Loucy (cell line): ENCODE measurements around the gene MTPN.

Source experiments
- H2AFZ ChIP-seq: fragments of 200-600 bp; sonication (generic); 2 replicates; pipeline ENCODE4 v1.6.0; 2016; ENCODE audit warnings: antibody characterized with exemption, mild to moderate bottlenecking, low read length, moderate library complexity
- H3F3A ChIP-seq: fragments of 200-600 bp; 2 replicates; pipeline ENCODE4 v1.6.0; 2016; ENCODE audit warnings: antibody characterized with exemption, low read depth, mild to moderate bottlenecking
- H3K27me3 ChIP-seq: fragments of 200-600 bp; sonication (generic); 2 replicates; pipeline ENCODE4 v1.6.1; 2014; ENCODE audit warnings: low read length, mild to moderate bottlenecking; ENCODE audit not compliant: insufficient read depth, poor library complexity, severe bottlenecking
- H3K36me3 ChIP-seq: fragments of 200-600 bp; sonication (generic); 2 replicates; pipeline ENCODE4 v1.6.1; 2016; ENCODE audit warnings: low read length; ENCODE audit not compliant: insufficient read depth
- H3K4me1 ChIP-seq: fragments of 200-600 bp; sonication (generic); 2 replicates; pipeline ENCODE4 v1.5.1; 2014; ENCODE audit warnings: low read length, mild to moderate bottlenecking; ENCODE audit not compliant: insufficient read depth, poor library complexity, severe bottlenecking
- H3K4me2 ChIP-seq: fragments of 200-600 bp; sonication (generic); 2 replicates; pipeline ENCODE4 v1.6.0; 2014; ENCODE audit warnings: antibody characterized with exemption, low read length, low read depth, mild to moderate bottlenecking; ENCODE audit not compliant: poor library complexity, severe bottlenecking
- H3K4me3 ChIP-seq: fragments of 200-600 bp; sonication (generic); 2 replicates; pipeline ENCODE4 v1.5.1; 2014; ENCODE audit warnings: low read length, mild to moderate bottlenecking, mixed read lengths; ENCODE audit not compliant: poor library complexity, severe bottlenecking
- H3K79me2 ChIP-seq: fragments of 200-600 bp; sonication (generic); 2 replicates; pipeline ENCODE4 v1.6.1; 2014; ENCODE audit warnings: low read length; ENCODE audit not compliant: insufficient read depth
- H3K9ac ChIP-seq: fragments of 200-600 bp; sonication (generic); 2 replicates; pipeline ENCODE4 v1.6.0; 2014; ENCODE audit warnings: mild to moderate bottlenecking, low read depth, low read length, moderate library complexity; ENCODE audit not compliant: poor library complexity, severe bottlenecking
- H3K9me2 ChIP-seq: fragments of 200-600 bp; sonication (generic); replicated peaks from 2 replicates; pipeline ENCODE4 v1.6.1; 2016; ENCODE audit warnings: low read depth, low read length, mixed read lengths
- H3K9me3 ChIP-seq: fragments of 200-600 bp; sonication (generic); 2 replicates; pipeline ENCODE4 v1.6.1; 2014; ENCODE audit warnings: mild to moderate bottlenecking, antibody characterized with exemption, low read length, low read depth; ENCODE audit not compliant: insufficient read depth
- H4K20me1 ChIP-seq: fragments of 200-600 bp; sonication (generic); 2 replicates; pipeline ENCODE4 v1.6.0; 2014; ENCODE audit warnings: antibody characterized with exemption, low read length, mild to moderate bottlenecking; ENCODE audit not compliant: insufficient read depth, poor library complexity, severe bottlenecking
- EZH2phosphoT487 ChIP-seq: fragments of 200-600 bp; IDR thresholded peaks from 2 replicates; pipeline ENCODE4 v1.6.1; 2018; ENCODE audit warnings: antibody characterized with exemption, mild to moderate bottlenecking, moderate library complexity, borderline replicate concordance
- TF ChIP-seq, protein P1 (sequence below): fragments of 200-600 bp; sonication (generic); conservative IDR thresholded peaks from 2 replicates; pipeline ENCODE4 v1.5.1; 2014; ENCODE audit warnings: mild to moderate bottlenecking, antibody characterized with exemption, low read length

Gene MTPN

DNA sequence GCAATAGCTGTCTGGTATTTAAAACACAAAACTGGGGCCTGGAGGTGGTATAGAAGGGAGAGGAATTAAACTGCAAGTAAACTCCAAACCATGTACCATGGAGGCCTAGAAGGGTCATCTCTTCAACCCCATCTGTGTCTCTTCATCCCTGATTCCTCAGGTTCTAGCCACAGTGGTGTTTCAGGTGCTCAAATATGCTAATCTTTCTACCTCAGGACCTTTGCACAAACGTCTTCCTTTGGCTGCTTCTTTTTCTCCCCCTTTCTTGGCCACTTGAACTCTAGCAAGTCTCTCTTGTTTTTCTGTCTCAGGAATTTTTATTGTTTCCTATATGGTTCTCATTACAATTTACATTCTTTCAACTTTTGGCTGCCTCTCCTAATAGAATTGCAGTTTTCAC lies 25.6 kb upstream of the MTPN start:
- Histone ChIP-seq H3K79me2 (no peaks in the 10 kb centered on the region), H4K20me1 (no peaks in the 10 kb centered on the region), H3K9me2 (0 out of 2 replicates have a peak, but pooled peaks cover 2% of the 10 kb centered on the region), H2AFZ (no peak overlapping the region), H3F3A (no peaks in the 10 kb centered on the region), H3K9ac (no peak overlapping the region), H3K36me3 (no peaks in the 10 kb centered on the region), H3K4me3 (no peak overlapping the region), H3K4me2 (no peak overlapping the region), H3K4me1 (no peaks in the 10 kb centered on the region), H3K9me3 (no peaks in the 10 kb centered on the region), H3K27me3 (peaks cover 6% of the 10 kb centered on the region)
- TF ChIP-seq, protein P1, sequence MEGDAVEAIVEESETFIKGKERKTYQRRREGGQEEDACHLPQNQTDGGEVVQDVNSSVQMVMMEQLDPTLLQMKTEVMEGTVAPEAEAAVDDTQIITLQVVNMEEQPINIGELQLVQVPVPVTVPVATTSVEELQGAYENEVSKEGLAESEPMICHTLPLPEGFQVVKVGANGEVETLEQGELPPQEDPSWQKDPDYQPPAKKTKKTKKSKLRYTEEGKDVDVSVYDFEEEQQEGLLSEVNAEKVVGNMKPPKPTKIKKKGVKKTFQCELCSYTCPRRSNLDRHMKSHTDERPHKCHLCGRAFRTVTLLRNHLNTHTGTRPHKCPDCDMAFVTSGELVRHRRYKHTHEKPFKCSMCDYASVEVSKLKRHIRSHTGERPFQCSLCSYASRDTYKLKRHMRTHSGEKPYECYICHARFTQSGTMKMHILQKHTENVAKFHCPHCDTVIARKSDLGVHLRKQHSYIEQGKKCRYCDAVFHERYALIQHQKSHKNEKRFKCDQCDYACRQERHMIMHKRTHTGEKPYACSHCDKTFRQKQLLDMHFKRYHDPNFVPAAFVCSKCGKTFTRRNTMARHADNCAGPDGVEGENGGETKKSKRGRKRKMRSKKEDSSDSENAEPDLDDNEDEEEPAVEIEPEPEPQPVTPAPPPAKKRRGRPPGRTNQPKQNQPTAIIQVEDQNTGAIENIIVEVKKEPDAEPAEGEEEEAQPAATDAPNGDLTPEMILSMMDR, result no peak

DNA sequence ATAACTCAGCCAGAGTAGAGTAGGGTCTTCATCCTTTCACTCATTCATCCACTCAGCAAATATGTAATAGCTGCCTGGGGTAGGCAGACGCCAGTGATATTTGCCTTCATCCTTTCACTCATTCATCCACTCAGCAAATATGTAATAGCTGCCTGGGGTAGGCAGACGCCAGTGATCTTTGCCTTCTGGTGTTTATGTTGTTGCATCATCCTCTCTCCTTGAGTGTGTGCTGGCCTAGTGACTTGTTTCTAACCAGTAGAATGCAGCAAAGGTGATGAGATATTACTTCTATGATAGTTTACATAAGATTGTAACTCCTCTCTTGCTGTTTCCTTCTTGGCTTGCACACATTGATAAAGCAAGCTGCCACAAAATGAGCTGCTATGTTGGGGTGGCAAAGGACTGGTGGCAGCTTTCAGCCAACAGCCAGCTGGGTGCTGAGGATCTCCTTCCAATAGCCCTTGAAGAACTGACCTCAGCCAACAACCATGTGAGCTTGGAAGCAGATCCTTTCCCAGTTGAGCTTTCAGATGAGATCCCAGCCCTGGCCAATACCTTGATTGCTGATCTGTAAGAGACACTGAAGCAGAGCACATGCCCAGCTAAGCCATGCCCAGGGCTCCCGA lies 23.2 kb upstream of the MTPN start:
- peaks cover 6% of the 10 kb centered on the region for H3K27me3 ChIP-seq
- H3F3A ChIP-seq, result no peaks in the 10 kb centered on the region
- no peak overlapping the region for H3K4me2 ChIP-seq
- TF ChIP-seq EZH2phosphoT487, result no peak
- TF ChIP-seq, protein P1, result no peak
- H3K9me2 ChIP-seq, result 0 out of 2 replicates have a peak, but pooled peaks cover 2% of the 10 kb centered on the region
- H3K9me3 ChIP-seq, result no peaks in the 10 kb centered on the region
- no peak overlapping the region for H3K9ac ChIP-seq
- no peaks in the 10 kb centered on the region for H4K20me1 ChIP-seq
- no peaks in the 10 kb centered on the region for H3K36me3 ChIP-seq
- H3K4me1 ChIP-seq, result no peaks in the 10 kb centered on the region
- no peak overlapping the region for H3K4me3 ChIP-seq
- no peak overlapping the region for H2AFZ ChIP-seq
- no peaks in the 10 kb centered on the region for H3K79me2 ChIP-seq

DNA sequence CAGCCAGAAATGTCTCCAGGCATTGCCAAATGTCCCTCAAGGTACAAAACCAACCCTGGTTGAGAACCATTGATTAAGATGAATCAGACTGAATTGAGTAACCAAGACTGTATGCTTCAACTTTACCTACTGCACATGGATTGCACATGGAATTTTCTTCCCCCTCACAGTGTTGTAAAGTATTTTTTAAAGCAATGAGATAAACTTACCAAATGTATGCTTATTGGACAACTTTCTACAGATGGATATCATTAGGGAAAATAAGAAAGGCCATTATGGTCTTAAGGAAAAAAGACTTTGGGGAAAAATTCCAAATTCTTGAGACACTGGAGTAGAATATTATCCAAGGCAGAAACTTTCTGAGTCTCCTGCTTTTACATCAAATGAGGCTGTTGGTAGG lies 20.9 kb upstream of the MTPN start:
- Histone ChIP-seq H3K4me3 (no peak overlapping the region), H3K27me3 (peaks cover 6% of the 10 kb centered on the region), H3K9ac (no peak overlapping the region)

More for the DNA sequence above, 20.9 kb upstream of the MTPN start:
- H3K4me2 ChIP-seq, result no peak overlapping the region
- no peak overlapping the region for H2AFZ ChIP-seq
- no peaks in the 10 kb centered on the region for H3K4me1 ChIP-seq
- no peaks in the 10 kb centered on the region for H3F3A ChIP-seq
- TF ChIP-seq, protein P1, result no peak
- no peak for TF ChIP-seq EZH2phosphoT487
- no peaks in the 10 kb centered on the region for H3K9me3 ChIP-seq
- 0 out of 2 replicates have a peak, but pooled peaks cover 2% of the 10 kb centered on the region for H3K9me2 ChIP-seq
- H4K20me1 ChIP-seq, result no peaks in the 10 kb centered on the region
- H3K79me2 ChIP-seq, result no peaks in the 10 kb centered on the region
- no peaks in the 10 kb centered on the region for H3K36me3 ChIP-seq
